Stomach (tissue), 8 donors: Measurements from ENCODE around the gene AMPD2. TPM values are rescaled to one million over a fixed set of nuclear protein-coding genes. Genes with fewer than 3 reads are reported as not detected.

ENCODE experiments used
- polyA plus RNA-seq, 3 donors: library from polyadenylated mRNA; stranded (reverse); fragments of 200-250 nt; gene quantifications; one replicate each; pipeline ENCODE4 v1.2.3, GENCODE V29; 2013
- small RNA-seq, 4 donors: library from RNA; depleted of rRNA; stranded (forward); fragments of <200 nt; gene quantifications; one replicate each; pipeline ENCODE3, GENCODE V24; 2016
- total RNA-seq, 5 donors: library from RNA; depleted of rRNA; stranded (reverse); fragments of >200 nt; gene quantifications; one replicate each; pipeline versions ENCODE4 v1.1.0 to v1.2.3, GENCODE V29; 2014 to 2016
- donor health status: healthy with polysubstance abuse.
- donor health status: Bipolar disorder and iron deficiency.
- donor health status: healthy.

The AMPD2 gene
- total and polyA plus RNA-seq, 8 donors, result 16.1 to 364 (median 72.0) TPM

Small RNA genes within 50 kb of the gene (small RNA-seq; reads per million reads assigned to genes)
- 0 reads per million in 4 donors for gene RNU6V

Other genes with a start within 250 kb of the AMPD2 start
- 100 to 1,000 TPM in 1 of 5 donors, 10 to 100 TPM in 4; 35.3 to 481 (median 48.1) TPM for gene SORT1, start 221.9 kb upstream of the AMPD2 start, total RNA-seq
- gene SORT1, start 221.9 kb upstream of the AMPD2 start, polyA plus RNA-seq, result 10 to 100 TPM in 2 of 3 donors, 1 to 10 TPM in 1; 4.6 to 12.6 (median 10.5) TPM
- 10 to 100 TPM in 3 of 5 donors, 1 to 10 TPM in 2; 5.3 to 39.3 (median 11.3) TPM for gene PSMA5, start 193.4 kb upstream of the AMPD2 start, total RNA-seq
- 10 to 100 TPM; 44.7 to 84.2 (median 50.6) TPM for gene PSMA5, start 193.4 kb upstream of the AMPD2 start, polyA plus RNA-seq
- under 1 TPM in 2 of 5 donors, not detected in 3; 0.45 to 0.58 TPM for gene SYPL2, start 153.3 kb upstream of the AMPD2 start, total RNA-seq
- 1 to 10 TPM in 1 of 3 donors, under 1 TPM in 2; 0.50 to 1.0 (median 0.61) TPM for gene SYPL2, start 153.3 kb upstream of the AMPD2 start, polyA plus RNA-seq
- gene ATXN7L2, start 135.9 kb upstream of the AMPD2 start, total RNA-seq, result 1 to 10 TPM in 3 of 5 donors, under 1 TPM in 1, not detected in 1; 0.29 to 5.1 (median 2.6) TPM
- gene ATXN7L2, start 135.9 kb upstream of the AMPD2 start, polyA plus RNA-seq, result 1 to 10 TPM in 2 of 3 donors, under 1 TPM in 1; 0.76 to 6.3 (median 5.2) TPM
- 1 to 10 TPM; 1.8 to 6.4 (median 2.3) TPM for gene CYB561D1, start 125.7 kb upstream of the AMPD2 start, total RNA-seq
- gene CYB561D1, start 125.7 kb upstream of the AMPD2 start, polyA plus RNA-seq, result 1 to 10 TPM; 1.8 to 4.4 (median 4.1) TPM
- gene AMIGO1, start 110.1 kb upstream of the AMPD2 start, total RNA-seq, result 10 to 100 TPM in 1 of 5 donors, 1 to 10 TPM in 4; 1.7 to 25.7 (median 3.5) TPM
- gene AMIGO1, start 110.1 kb upstream of the AMPD2 start, polyA plus RNA-seq, result 1 to 10 TPM; 1.3 to 1.8 (median 1.7) TPM
- gene GPR61, start 80.0 kb upstream of the AMPD2 start, total RNA-seq, result not detected
- gene GPR61, start 80.0 kb upstream of the AMPD2 start, polyA plus RNA-seq, result under 1 TPM in 1 of 3 donors, not detected in 2; 0.12 TPM
- gene GNAI3, start 71.2 kb upstream of the AMPD2 start, total RNA-seq, result 10 to 100 TPM in 1 of 5 donors, 1 to 10 TPM in 3, under 1 TPM in 1; 0.58 to 12.7 (median 3.2) TPM
- 1 to 10 TPM; 2.6 to 3.1 (median 2.7) TPM for gene GNAI3, start 71.2 kb upstream of the AMPD2 start, polyA plus RNA-seq
- gene GNAT2, start 221 bp upstream of the AMPD2 start, total RNA-seq, result not detected
- under 1 TPM in 1 of 3 donors, not detected in 2; 0.43 TPM for gene GNAT2, start 221 bp upstream of the AMPD2 start, polyA plus RNA-seq
- gene GSTM4, start 36.3 kb downstream of the AMPD2 start, total RNA-seq, result 10 to 100 TPM in 4 of 5 donors, 1 to 10 TPM in 1; 7.5 to 63.6 (median 22.3) TPM
- gene GSTM4, start 36.3 kb downstream of the AMPD2 start, polyA plus RNA-seq, result 10 to 100 TPM; 23.6 to 32.6 (median 24.7) TPM
- gene GSTM2, start 48.2 kb downstream of the AMPD2 start, total RNA-seq, result 100 to 1,000 TPM in 3 of 5 donors, 10 to 100 TPM in 2; 22.3 to 219 (median 126) TPM
- gene GSTM2, start 48.2 kb downstream of the AMPD2 start, polyA plus RNA-seq, result 100 to 1,000 TPM; 102 to 149 (median 122) TPM
- 10 to 100 TPM in 1 of 5 donors, 1 to 10 TPM in 2, not detected in 2; 2.6 to 69.4 (median 5.4) TPM for gene GSTM1, start 68.0 kb downstream of the AMPD2 start, total RNA-seq
- 10 to 100 TPM in 2 of 3 donors, under 1 TPM in 1; 0.23 to 99.7 (median 86.4) TPM for gene GSTM1, start 68.0 kb downstream of the AMPD2 start, polyA plus RNA-seq
- gene GSTM5, start 92.4 kb downstream of the AMPD2 start, total RNA-seq, result 10 to 100 TPM in 2 of 5 donors, 1 to 10 TPM in 1, not detected in 2; 1.4 to 35.6 (median 18.5) TPM
- gene GSTM5, start 92.4 kb downstream of the AMPD2 start, polyA plus RNA-seq, result 10 to 100 TPM in 2 of 3 donors, 1 to 10 TPM in 1; 3.6 to 22.0 (median 14.9) TPM
- 100 to 1,000 TPM in 2 of 5 donors, 10 to 100 TPM in 3; 32.2 to 213 (median 84.6) TPM for gene GSTM3, start 121.2 kb downstream of the AMPD2 start, total RNA-seq
- 100 to 1,000 TPM in 2 of 3 donors, 10 to 100 TPM in 1; 83.8 to 350 (median 194) TPM for gene GSTM3, start 121.2 kb downstream of the AMPD2 start, polyA plus RNA-seq
- 100 to 1,000 TPM in 2 of 5 donors, 10 to 100 TPM in 3; 22.3 to 299 (median 85.8) TPM for gene EPS8L3, start 144.1 kb downstream of the AMPD2 start, total RNA-seq
- 10 to 100 TPM in 1 of 3 donors, 1 to 10 TPM in 2; 9.5 to 40.9 (median 9.6) TPM for gene EPS8L3, start 144.1 kb downstream of the AMPD2 start, polyA plus RNA-seq